Tongue (tissue), 2 donors: ENCODE measurements around the gene DIDO1. TPM values are rescaled to one million over a fixed set of nuclear protein-coding genes. Genes with fewer than 3 reads are reported as not detected.
"Not testable (repeated sequence)": the region's sequence is repeated elsewhere in the genome, so short reads cannot be mapped to it uniquely, and the experiment has no call there.

Experiments used
- DNase-seq: peaks from one replicate; pipeline ENCODE4 v3.0.0-alpha.2; 2015
- total RNA-seq: library from RNA; depleted of rRNA; stranded (reverse); fragments of >200 nt; gene quantifications from one replicate; pipeline ENCODE4 v1.2.3, GENCODE V29; 2014

Gene DIDO1
- total RNA-seq, 1 donor from 2014 or later: 57.5 TPM

- no peak for DNase-seq
Measured at GRCh38 chr20:62927128-62927705, 912 bp upstream of the DIDO1 start.

GRCh38 chr20:62925420-62926228 is 681 bp downstream of the DIDO1 start:
- peak; percentile 36 for DNase-seq

- no peak for DNase-seq
Measured at GRCh38 chr20:62925076-62925419, 1.3 kb downstream of the DIDO1 start.

GRCh38 chr20:62924442-62925075 is 1.7 kb downstream of the DIDO1 start:
- peak; percentile 25 for DNase-seq

GRCh38 chr20:62923669-62924441 is 2.5 kb downstream of the DIDO1 start:
- DNase-seq: no peak

- DNase-seq: not testable (repeated sequence)
Measured at GRCh38 chr20:62923059-62923668, 3.1 kb downstream of the DIDO1 start.

- no peak for DNase-seq
Measured at GRCh38 chr20:62922451-62922921, 3.8 kb downstream of the DIDO1 start.

- DNase-seq: peak; percentile 55
Measured at GRCh38 chr20:62921119-62921687, 5.1 kb downstream of the DIDO1 start.

GRCh38 chr20:62920039-62920645 is 6.2 kb downstream of the DIDO1 start:
- DNase-seq: no peak

- no peak for DNase-seq
Measured at GRCh38 chr20:62918831-62919230, 7.5 kb downstream of the DIDO1 start.

GRCh38 chr20:62918147-62918546 is 8.2 kb downstream of the DIDO1 start:
- no peak for DNase-seq

GRCh38 chr20:62917720-62918119 is 8.6 kb downstream of the DIDO1 start:
- no peak for DNase-seq

GRCh38 chr20:62916703-62917476 is 9.4 kb downstream of the DIDO1 start:
- DNase-seq: no peak

- DNase-seq: peak; percentile 87
Measured at GRCh38 chr20:62914970-62915457, 11.3 kb downstream of the DIDO1 start.

GRCh38 chr20:62914436-62914835 is 11.9 kb downstream of the DIDO1 start:
- DNase-seq: no peak

- DNase-seq: no peak
Measured at GRCh38 chr20:62913043-62913630, 13.2 kb downstream of the DIDO1 start.

- DNase-seq: no peak
Measured at GRCh38 chr20:62911701-62912280, 14.5 kb downstream of the DIDO1 start.

- DNase-seq: no peak
Measured at GRCh38 chr20:62910777-62911497, 15.4 kb downstream of the DIDO1 start.
